Naive thymus-derived CD8-positive, alpha-beta T cell (primary cell): ENCODE data around the gene LNPK. TPM values are rescaled to one million over a fixed set of nuclear protein-coding genes. Genes with fewer than 3 reads are reported as not detected.

Experiments used
- ATAC-seq, 2 donors: fragments of 150-1000 bp; cut with Tn5 transposase in 1 of 2; sonication (Bioruptor Pico), chemical (Tn5 transposase) in 1 of 2; 1 replicate in 1 of 2; 2 replicates in 1 of 2; pipeline ENCODE4 v1.10.0; 2021; ENCODE audit warnings: mild to moderate bottlenecking in 2 of 2, moderate library complexity in 2 of 2
- POLR2A ChIA-PET: fragments of 350-600 bp; sonication (Branson Sonifier 250); formaldehyde crosslinking; loops from one replicate; lab custom pipeline; 2021; ENCODE audit warnings: antibody characterized with exemption; lab: Charles Lee
- DNase-seq, 10 donors: peaks; one replicate each; pipeline versions ENCODE4 v3.0.0 to v3.0.0-alpha.2; 2020 to 2022
- H3K27ac Mint-ChIP-seq, 10 donors: one replicate each; pipeline ENCODE4 v1.8.0; 2020 to 2022; ENCODE audit warnings: mild to moderate bottlenecking in 10 of 10, mixed read lengths in 10 of 10, moderate library complexity in 4 of 10, inconsistent platforms in 1 of 10
- H3K27me3 Mint-ChIP-seq, 5 donors: one replicate each; pipeline ENCODE4 v1.8.0; 2021 to 2022; ENCODE audit warnings: mixed read lengths in 5 of 5
- H3K36me3 Mint-ChIP-seq, 3 donors: one replicate each; pipeline ENCODE4 v1.8.0; 2020 to 2022; ENCODE audit warnings: mixed read lengths in 3 of 3, mild to moderate bottlenecking in 2 of 3, inconsistent platforms in 1 of 3
- H3K4me1 Mint-ChIP-seq, 4 donors: one replicate each; pipeline ENCODE4 v1.8.0; 2021 to 2022; ENCODE audit warnings: mixed read lengths in 4 of 4
- H3K4me3 Mint-ChIP-seq, 10 donors: one replicate each; pipeline ENCODE4 v1.8.0; 2020 to 2022; ENCODE audit warnings: mild to moderate bottlenecking in 10 of 10, mixed read lengths in 10 of 10, moderate library complexity in 6 of 10, inconsistent platforms in 1 of 10
- H3K9me3 Mint-ChIP-seq, 9 donors: one replicate each; pipeline ENCODE4 v1.8.0; 2020 to 2022; ENCODE audit warnings: mixed read lengths in 9 of 9, mild to moderate bottlenecking in 3 of 9, inconsistent platforms in 1 of 9, moderate library complexity in 1 of 9
- polyA plus RNA-seq, 3 donors: library from polyadenylated mRNA; unstranded; fragments of 300-500 nt; fragmentation: Illumina TruSeq; gene quantifications; one replicate each; pipeline ENCODE4 v1.2.3, GENCODE V29; 2021
- total RNA-seq, 8 experiments: library from RNA in 2 of 8; stranded (reverse) in 2 of 8; gene quantifications; one replicate each; pipeline ENCODE4 v1.2.3 and lab custom pipeline; 2021 to 2026

The LNPK gene, protein sequence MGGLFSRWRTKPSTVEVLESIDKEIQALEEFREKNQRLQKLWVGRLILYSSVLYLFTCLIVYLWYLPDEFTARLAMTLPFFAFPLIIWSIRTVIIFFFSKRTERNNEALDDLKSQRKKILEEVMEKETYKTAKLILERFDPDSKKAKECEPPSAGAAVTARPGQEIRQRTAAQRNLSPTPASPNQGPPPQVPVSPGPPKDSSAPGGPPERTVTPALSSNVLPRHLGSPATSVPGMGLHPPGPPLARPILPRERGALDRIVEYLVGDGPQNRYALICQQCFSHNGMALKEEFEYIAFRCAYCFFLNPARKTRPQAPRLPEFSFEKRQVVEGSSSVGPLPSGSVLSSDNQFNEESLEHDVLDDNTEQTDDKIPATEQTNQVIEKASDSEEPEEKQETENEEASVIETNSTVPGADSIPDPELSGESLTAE
- 10 to 100 TPM; 28.1 to 29.3 TPM for total RNA-seq
- 10 to 100 TPM; 12.1 to 19.5 (median 13.5) TPM for polyA plus RNA-seq
- 19.7 to 65.9 (median 31.5) reads per million in 6 experiments for total RNA-seq (lab: John Stamatoyannopoulos, UW)

DNA sequence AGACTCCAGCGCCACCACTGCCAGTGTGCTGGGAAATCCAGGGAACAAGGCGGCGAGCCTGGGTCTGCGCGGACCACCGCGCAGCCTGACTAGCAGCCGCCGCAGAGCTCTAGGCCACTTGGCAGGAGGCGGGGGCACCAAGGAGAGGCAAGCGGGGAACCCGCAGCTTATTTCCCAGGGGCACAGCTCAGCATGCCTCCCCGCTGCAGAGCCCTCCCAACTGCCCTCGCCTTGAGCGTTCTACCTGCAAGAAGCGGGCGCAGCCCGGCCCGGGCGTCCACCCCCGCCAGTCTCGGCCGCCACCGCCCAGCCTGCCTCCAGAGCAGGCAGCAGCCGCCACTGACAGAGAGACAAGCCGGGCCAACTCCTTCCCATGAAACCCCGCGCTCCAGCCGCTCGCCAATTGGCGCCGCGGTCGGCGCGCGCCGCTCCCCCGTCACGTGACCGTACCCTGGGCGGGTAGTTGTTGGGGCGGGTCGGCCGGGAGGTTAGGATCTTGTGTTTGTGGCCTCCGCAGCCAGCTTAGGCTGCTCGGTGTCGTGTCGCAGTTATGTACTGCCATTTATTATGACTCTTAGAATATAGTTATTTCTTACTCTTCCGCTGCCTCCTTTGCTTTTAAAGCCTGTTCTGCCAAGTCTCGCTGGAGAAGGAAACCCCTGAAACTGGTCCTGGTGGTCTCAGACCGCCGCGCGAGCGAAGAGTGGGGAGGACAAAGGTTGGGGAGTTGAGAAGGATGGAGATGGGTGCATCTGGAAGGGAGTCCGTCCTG, at the start of gene LNPK:
TSS of gene LNPK (minus strand) at position 352 of the 772 bp plus-strand sequence. CDS start 6,683 bp downstream, outside the sequence.
- DNase-seq (peak; percentile 81 to 94 (median 91)), ATAC-seq (peak; percentile 92)
- peaks cover 0 to 6% (median 3%) of the 10 kb centered on the region in 5 donors for H3K27me3 Mint-ChIP-seq
- H3K36me3 Mint-ChIP-seq: peaks cover 0 to 2% (median 0%) of the 10 kb centered on the region in 3 donors
- H3K4me1 Mint-ChIP-seq: peaks cover 22 to 29% (median 25%) of the 10 kb centered on the region in 4 donors
- H3K4me3 Mint-ChIP-seq: peak within 1 kb of the TSS; percentile 84 to 97 (median 90)
- peak within 1 kb of the TSS; percentile 86 to 99 (median 96) for H3K27ac Mint-ChIP-seq
- no peaks in the 10 kb centered on the region for H3K9me3 Mint-ChIP-seq
- POLR2A ChIA-PET: interaction anchor here (0.5 to 1.3 kb wide), 7 partner anchors 12 to 1835 kb away, joined by 3 to 7 read pairs (median 3); no protein-coding TSS in a partner anchor

DNA sequence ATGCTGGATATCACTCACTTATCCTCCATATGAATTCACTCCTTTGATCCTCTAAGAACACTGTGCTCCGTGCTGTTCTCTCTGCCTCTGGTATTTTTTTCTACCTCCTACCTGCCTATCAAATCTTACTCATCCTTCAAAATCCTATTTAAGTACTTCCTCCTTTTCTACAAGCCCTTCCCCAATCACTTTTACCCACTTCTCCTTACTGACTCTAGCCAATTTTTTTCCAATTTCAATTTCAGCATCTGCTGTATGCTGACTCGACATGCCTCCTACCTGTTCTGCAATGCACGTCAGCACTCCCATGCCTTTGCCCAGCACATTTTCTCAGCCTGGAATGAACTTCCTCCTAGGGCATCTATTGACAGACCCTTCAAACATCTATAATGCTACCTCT, 37.3 kb upstream of the LNPK start:
- POLR2A ChIA-PET: no interaction called here
- DNase-seq: no peak
- no peak for ATAC-seq
- Mint-ChIP-seq H3K4me3 (no peak overlapping the region), H3K27ac (no peak overlapping the region), H3K9me3 (peaks cover 0 to 20% (median 4%) of the 10 kb centered on the region in 9 donors), H3K4me1 (no peaks in the 10 kb centered on the region), H3K27me3 (peaks cover 16 to 44% (median 26%) of the 10 kb centered on the region in 5 donors), H3K36me3 (peaks cover 0 to 12% (median 5%) of the 10 kb centered on the region in 3 donors)

DNA sequence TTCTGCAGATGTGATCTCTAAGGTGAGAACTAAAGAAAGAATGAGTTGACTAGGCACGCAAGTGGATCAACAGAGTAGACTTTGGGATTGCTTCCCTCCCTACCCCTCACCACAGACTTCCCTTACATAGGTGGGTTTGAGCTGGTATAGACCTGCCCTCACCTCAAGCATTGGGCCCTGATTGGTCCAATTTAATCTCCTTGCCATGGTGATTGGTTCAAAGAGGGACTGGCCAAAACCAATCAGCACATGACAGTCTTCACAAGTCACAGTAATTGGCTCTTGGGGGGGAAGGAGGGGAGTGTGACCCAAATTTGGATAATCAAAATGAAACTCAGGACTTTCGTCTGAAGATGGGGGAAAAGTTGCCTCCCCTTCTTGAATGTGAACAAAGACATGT, 36.6 kb upstream of the LNPK start:
- DNase-seq: no peak
- H3K27me3 Mint-ChIP-seq: peaks cover 16 to 49% (median 26%) of the 10 kb centered on the region in 5 donors
- POLR2A ChIA-PET: no interaction called here

DNA sequence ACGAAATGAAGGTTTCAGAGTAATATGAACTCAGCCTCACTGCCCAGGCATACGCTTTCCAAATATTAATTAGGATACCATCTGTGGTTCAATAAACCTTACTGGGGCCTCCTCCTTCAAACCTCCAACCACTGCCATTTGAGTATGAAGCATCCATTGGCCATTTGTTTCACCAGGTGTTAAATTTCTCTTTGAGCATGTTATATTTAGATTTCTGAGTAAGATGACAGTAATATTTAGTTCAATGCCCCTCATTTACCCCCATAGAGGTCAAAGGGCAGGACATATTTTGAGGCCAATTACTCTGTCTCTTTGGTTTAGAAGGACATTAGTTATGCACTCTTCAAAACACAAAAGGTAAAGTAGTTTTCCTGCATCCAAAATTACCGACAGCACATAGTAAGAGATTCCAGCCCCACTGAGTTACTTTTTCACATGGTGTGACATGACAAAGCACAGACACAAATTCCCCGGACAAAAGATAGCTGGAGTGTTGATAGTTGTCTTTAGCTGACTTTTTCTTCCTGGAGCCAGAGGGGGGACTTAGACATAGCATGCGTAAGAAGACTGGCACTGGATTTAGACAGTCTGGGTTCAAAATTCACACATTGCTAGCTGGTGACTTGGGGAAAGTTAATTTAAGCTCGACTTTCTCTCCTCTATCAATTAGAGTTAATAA, 33.1 kb upstream of the LNPK start:
- peaks cover 16 to 32% (median 21%) of the 10 kb centered on the region in 5 donors for H3K27me3 Mint-ChIP-seq

More for the DNA sequence above, 36.6 kb upstream of the LNPK start:
- H3K4me1 Mint-ChIP-seq: no peaks in the 10 kb centered on the region
- no peak overlapping the region for H3K27ac Mint-ChIP-seq
- peaks cover 0 to 12% (median 2%) of the 10 kb centered on the region in 3 donors for H3K36me3 Mint-ChIP-seq
- no peak overlapping the region for H3K4me3 Mint-ChIP-seq
- no peak for ATAC-seq
- peaks cover 0 to 16% (median 4%) of the 10 kb centered on the region in 9 donors for H3K9me3 Mint-ChIP-seq

DNA sequence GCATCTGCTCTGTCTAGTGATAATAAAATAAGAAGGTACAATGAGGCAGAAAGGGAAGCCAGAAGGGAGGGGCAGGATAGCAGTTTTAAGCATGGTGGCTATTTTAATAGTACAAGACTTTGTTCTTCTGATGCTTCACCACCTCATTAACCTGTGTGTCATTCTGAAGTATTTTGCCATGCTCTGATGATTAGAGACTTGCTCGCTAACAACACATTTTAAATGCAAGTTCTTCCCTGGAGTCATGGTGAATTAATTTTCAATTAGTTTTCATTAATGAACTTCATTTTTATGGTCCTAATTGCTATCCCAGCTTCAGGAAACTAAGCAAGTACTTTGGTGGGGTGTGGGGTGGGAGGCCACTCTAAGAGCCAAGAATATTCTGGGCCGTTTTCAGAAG, 25.7 kb upstream of the LNPK start:
- DNase-seq: no peak
- no peak overlapping the region for H3K27ac Mint-ChIP-seq
- no peaks in the 10 kb centered on the region for H3K4me1 Mint-ChIP-seq
- H3K27me3 Mint-ChIP-seq: peaks cover 9 to 31% (median 27%) of the 10 kb centered on the region in 5 donors
- no peak overlapping the region for H3K4me3 Mint-ChIP-seq
- no peak for ATAC-seq
- H3K9me3 Mint-ChIP-seq: no peaks in the 10 kb centered on the region
- POLR2A ChIA-PET: no interaction called here
- H3K36me3 Mint-ChIP-seq: no peaks in the 10 kb centered on the region

More for the DNA sequence above, 33.1 kb upstream of the LNPK start:
- ATAC-seq: no peak
- POLR2A ChIA-PET: no interaction called here
- H3K27ac Mint-ChIP-seq: no peak overlapping the region
- no peaks in the 10 kb centered on the region for H3K4me1 Mint-ChIP-seq
- DNase-seq: no peak
- no peak overlapping the region for H3K4me3 Mint-ChIP-seq
- peaks cover 0 to 2% (median 0%) of the 10 kb centered on the region in 9 donors for H3K9me3 Mint-ChIP-seq
- no peaks in the 10 kb centered on the region for H3K36me3 Mint-ChIP-seq

DNA sequence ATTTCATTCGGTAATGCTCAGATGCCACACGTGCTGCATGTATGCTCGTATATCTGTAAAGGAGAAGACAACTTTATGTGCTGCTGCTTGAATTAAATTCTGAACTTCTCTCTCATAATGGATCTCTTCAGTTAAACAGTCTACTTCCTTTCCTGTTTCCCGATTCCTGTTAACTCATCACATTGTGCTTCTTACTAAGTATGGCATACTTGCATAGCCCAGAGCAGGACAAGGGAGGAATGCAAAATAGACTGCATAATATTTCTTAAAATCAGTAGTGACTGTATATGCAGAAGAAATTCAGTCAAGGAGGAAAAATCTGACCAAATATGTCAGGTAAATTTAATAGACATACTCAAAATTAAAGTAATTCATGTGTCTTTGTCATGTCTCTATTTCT, 23.9 kb upstream of the LNPK start:
- Mint-ChIP-seq H3K27me3 (peaks cover 15 to 37% (median 27%) of the 10 kb centered on the region in 5 donors), H3K36me3 (no peaks in the 10 kb centered on the region), H3K9me3 (no peaks in the 10 kb centered on the region), H3K27ac (no peak overlapping the region), H3K4me1 (no peaks in the 10 kb centered on the region), H3K4me3 (no peak overlapping the region)
- POLR2A ChIA-PET: no interaction called here
- ATAC-seq (no peak), DNase-seq (no peak)

DNA sequence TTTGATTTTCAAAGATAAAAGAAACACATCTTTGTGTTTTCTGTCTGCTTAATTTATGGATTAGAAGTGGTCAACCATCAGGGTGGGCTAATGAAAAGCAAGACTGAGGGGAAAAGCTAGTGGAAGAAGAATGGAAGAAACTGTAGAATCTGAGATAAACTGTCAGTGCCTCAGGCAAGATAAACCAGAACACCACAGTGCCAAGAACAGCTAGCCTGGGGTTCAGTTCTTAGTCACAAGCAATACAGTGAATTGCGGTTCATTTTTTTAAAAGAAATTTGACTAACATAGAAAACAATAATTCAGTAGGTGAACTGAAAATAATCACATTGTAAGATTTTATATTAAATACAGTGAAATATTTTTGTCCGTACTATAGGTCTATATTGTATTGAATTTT, 22.0 kb upstream of the LNPK start:
- H3K27me3 Mint-ChIP-seq: peaks cover 29 to 41% (median 31%) of the 10 kb centered on the region in 5 donors
- no peak overlapping the region for H3K4me3 Mint-ChIP-seq
- H3K27ac Mint-ChIP-seq: no peak overlapping the region
- peaks cover 0 to 3% (median 0%) of the 10 kb centered on the region in 9 donors for H3K9me3 Mint-ChIP-seq
- DNase-seq (no peak), ATAC-seq (no peak)
- H3K36me3 Mint-ChIP-seq: no peaks in the 10 kb centered on the region
- POLR2A ChIA-PET: no interaction called here
- H3K4me1 Mint-ChIP-seq: no peaks in the 10 kb centered on the region

DNA sequence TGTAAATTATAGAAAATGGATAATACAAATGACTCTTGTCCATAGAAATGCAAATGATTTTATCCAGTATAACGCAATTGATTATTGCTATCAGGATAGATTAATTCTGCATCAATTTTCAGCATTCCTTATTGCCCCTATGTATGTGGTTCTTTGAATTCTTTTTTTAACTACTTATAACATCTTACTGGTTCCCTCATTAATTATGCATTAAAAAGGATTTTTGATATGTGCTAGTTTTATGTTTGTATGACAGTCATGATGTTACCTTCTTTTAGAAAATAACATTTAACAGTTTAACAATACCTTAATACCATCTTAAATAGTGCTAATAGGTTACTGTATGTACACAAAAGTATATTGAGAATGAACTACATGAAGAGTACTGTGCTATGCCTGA, 20.0 kb upstream of the LNPK start:
- H3K27me3 Mint-ChIP-seq: peaks cover 20 to 39% (median 35%) of the 10 kb centered on the region in 5 donors
- H3K36me3 Mint-ChIP-seq: no peaks in the 10 kb centered on the region
- H3K4me3 Mint-ChIP-seq: no peak overlapping the region
- POLR2A ChIA-PET: no interaction called here
- ATAC-seq (no peak), DNase-seq (no peak)
- H3K9me3 Mint-ChIP-seq: peaks cover 0 to 3% (median 0%) of the 10 kb centered on the region in 9 donors
- no peaks in the 10 kb centered on the region for H3K4me1 Mint-ChIP-seq
- H3K27ac Mint-ChIP-seq: no peak overlapping the region

DNA sequence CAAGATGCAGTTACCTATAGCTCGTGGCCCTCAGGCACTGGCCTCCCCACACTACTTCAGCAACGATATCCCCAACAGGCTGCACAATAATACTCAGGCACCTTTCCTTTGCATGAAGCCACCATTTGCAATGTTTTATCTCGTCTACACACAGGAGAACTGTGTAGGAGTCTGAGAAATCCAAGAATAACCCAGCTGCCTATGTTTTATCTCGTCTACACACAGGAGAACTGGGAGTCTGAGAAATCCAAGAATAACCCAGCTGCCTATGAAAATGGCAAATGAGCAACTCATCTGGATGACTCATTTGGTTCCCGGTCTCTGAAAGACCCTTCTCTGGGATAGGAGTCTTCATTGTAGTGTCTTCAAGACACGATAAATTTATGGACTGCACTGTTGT, 18.3 kb upstream of the LNPK start:
- H3K27me3 Mint-ChIP-seq: peaks cover 22 to 43% (median 35%) of the 10 kb centered on the region in 5 donors
- H3K27ac Mint-ChIP-seq: no peak overlapping the region
- H3K4me3 Mint-ChIP-seq: no peak overlapping the region
- no peak for DNase-seq
- H3K9me3 Mint-ChIP-seq: peaks cover 0 to 3% (median 0%) of the 10 kb centered on the region in 9 donors
- POLR2A ChIA-PET: no interaction called here
- no peak for ATAC-seq
- no peaks in the 10 kb centered on the region for H3K4me1 Mint-ChIP-seq
- H3K36me3 Mint-ChIP-seq: peaks cover 0 to 4% (median 0%) of the 10 kb centered on the region in 3 donors

DNA sequence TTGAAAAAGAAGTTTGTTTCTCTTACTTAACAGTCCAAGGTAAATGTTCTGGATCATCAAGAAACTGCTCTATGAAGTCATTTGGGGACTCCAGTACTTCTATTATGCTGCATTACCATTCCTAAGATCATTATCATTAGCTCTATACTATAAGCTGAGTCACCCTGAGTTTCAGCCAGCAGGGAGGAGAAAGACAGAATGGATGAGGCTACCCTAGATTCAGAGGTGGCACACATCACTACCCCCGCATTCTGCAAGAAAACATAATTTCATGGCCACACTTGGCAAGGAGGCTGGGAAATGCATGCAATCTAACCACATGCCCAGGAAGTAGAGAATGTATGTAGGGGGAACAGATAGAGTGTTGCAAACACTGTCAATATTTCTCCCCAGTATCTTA, 16.6 kb upstream of the LNPK start:
- Mint-ChIP-seq H3K36me3 (peaks cover 0 to 5% (median 4%) of the 10 kb centered on the region in 3 donors), H3K4me1 (no peaks in the 10 kb centered on the region), H3K27ac (no peak overlapping the region), H3K27me3 (peaks cover 21 to 48% (median 40%) of the 10 kb centered on the region in 5 donors), H3K4me3 (no peak overlapping the region), H3K9me3 (peaks cover 0 to 3% (median 0%) of the 10 kb centered on the region in 9 donors)
- DNase-seq (no peak), ATAC-seq (no peak)
- POLR2A ChIA-PET: no interaction called here

DNA sequence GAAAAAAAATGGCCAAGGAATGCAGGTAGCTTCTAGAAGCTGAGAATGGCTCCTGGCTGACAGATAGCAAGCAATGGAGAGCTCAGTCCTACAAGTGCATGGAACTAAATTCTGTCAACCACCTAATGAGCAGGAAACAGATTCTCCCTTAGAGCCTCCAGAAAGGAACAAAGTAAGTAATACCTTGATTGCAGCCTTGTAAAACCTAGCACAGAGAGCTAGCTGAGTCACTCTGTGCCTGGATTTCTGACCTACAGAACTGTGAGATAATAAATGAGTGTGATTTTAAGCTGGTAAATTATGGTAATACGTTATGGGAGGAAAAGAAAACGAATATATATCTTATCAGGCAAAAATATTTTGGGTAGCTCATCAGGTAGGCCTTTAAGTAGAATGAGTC, 7.4 kb upstream of the LNPK start:
- Mint-ChIP-seq H3K36me3 (peaks cover 0 to 8% (median 1%) of the 10 kb centered on the region in 3 donors), H3K27ac (no peak overlapping the region), H3K9me3 (no peaks in the 10 kb centered on the region), H3K4me3 (no peak overlapping the region), H3K27me3 (peaks cover 9 to 26% (median 11%) of the 10 kb centered on the region in 5 donors), H3K4me1 (peaks cover 0 to 5% (median 0%) of the 10 kb centered on the region in 4 donors)
- POLR2A ChIA-PET: no interaction called here
- no peak for DNase-seq
- no peak for ATAC-seq

DNA sequence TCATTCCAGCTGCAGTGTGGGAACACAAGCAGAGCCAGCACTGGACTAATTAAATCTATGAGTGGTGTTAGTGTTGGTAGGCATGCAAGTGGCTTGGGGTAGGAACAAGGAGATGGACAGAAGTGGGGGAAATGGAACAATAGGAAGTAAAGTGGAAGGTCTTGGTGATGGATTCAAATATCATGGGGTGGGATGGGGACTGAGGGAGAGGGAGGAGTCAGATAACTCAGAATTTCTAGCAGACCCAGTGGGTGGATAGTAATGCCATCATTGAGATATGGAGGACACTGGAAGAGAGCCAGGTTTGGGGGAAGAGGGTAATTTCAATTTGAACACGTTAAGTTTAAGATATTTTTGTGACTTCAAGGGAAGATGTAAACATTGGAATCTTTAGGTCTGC, 2.9 kb upstream of the LNPK start:
- no peak for ATAC-seq
- H3K27ac Mint-ChIP-seq: no peak overlapping the region
- peaks cover 0 to 8% (median 0%) of the 10 kb centered on the region in 3 donors for H3K36me3 Mint-ChIP-seq
- no peak for DNase-seq
- H3K27me3 Mint-ChIP-seq: peaks cover 5 to 12% (median 6%) of the 10 kb centered on the region in 5 donors
- POLR2A ChIA-PET: no interaction called here
- peaks cover 15 to 20% (median 17%) of the 10 kb centered on the region in 4 donors for H3K4me1 Mint-ChIP-seq
- no peak overlapping the region for H3K4me3 Mint-ChIP-seq
- no peaks in the 10 kb centered on the region for H3K9me3 Mint-ChIP-seq
